ENCODE measurements around the gene PDSS2. TPM values are rescaled to one million over a fixed set of nuclear protein-coding genes. Genes with fewer than 3 reads are reported as not detected.
A peak's percentile ranks its signal among the peaks of the same experiment; 100 is the strongest.
"Not testable (repeated sequence)": the region's sequence is repeated elsewhere in the genome, so short reads cannot be mapped to it uniquely, and the experiment has no call there.

PDSS2 gene
- polyA plus RNA-seq, 3 donors: 17.8 to 19.2 (median 17.9) TPM

- DNase-seq (ENCODE audit: low read depth in 3 of 3, low spot score in 2 of 3): no peak
Observed at GRCh38 chr6:107368471-107368870, 90.9 kb downstream of the PDSS2 start.

- DNase-seq (ENCODE audit: low read depth in 3 of 3, low spot score in 2 of 3): not testable (repeated sequence)
Observed at GRCh38 chr6:107364173-107364572, 95.2 kb downstream of the PDSS2 start.

GRCh38 chr6:107361753-107362604, 97.4 kb downstream of the PDSS2 start:
- peak in 2 of 3 donors; percentile 8 to 9 for DNase-seq (ENCODE audit: low read depth in 3 of 3, low spot score in 2 of 3)

GRCh38 chr6:107360476-107360875, 98.9 kb downstream of the PDSS2 start:
- DNase-seq (ENCODE audit: low read depth in 3 of 3, low spot score in 2 of 3): no peak

GRCh38 chr6:107357842-107358241, 101.5 kb downstream of the PDSS2 start:
- DNase-seq (ENCODE audit: low read depth in 3 of 3, low spot score in 2 of 3): no peak

GRCh38 chr6:107357031-107357430, 102.3 kb downstream of the PDSS2 start:
- no peak for DNase-seq (ENCODE audit: low read depth in 3 of 3, low spot score in 2 of 3)

- no peak for DNase-seq (ENCODE audit: low read depth in 3 of 3, low spot score in 2 of 3)
Observed at GRCh38 chr6:107355659-107356058, 103.7 kb downstream of the PDSS2 start.

- no peak for DNase-seq (ENCODE audit: low read depth in 3 of 3, low spot score in 2 of 3)
Observed at GRCh38 chr6:107354451-107354850, 104.9 kb downstream of the PDSS2 start.

GRCh38 chr6:107353773-107354382, 105.5 kb downstream of the PDSS2 start:
- no peak for DNase-seq (ENCODE audit: low read depth in 3 of 3, low spot score in 2 of 3)

- no peak for DNase-seq (ENCODE audit: low read depth in 3 of 3, low spot score in 2 of 3)
Observed at GRCh38 chr6:107348224-107348623, 111.1 kb downstream of the PDSS2 start.

GRCh38 chr6:107345393-107345792, 114.0 kb downstream of the PDSS2 start:
- no peak for DNase-seq (ENCODE audit: low read depth in 3 of 3, low spot score in 2 of 3)

- no peak for DNase-seq (ENCODE audit: low read depth in 3 of 3, low spot score in 2 of 3)
Observed at GRCh38 chr6:107344981-107345380, 114.4 kb downstream of the PDSS2 start.

GRCh38 chr6:107344383-107344782, 115.0 kb downstream of the PDSS2 start:
- DNase-seq (ENCODE audit: low read depth in 3 of 3, low spot score in 2 of 3): no peak

- DNase-seq (ENCODE audit: low read depth in 3 of 3, low spot score in 2 of 3): no peak
Observed at GRCh38 chr6:107342144-107342543, 117.2 kb downstream of the PDSS2 start.

- no peak for DNase-seq (ENCODE audit: low read depth in 3 of 3, low spot score in 2 of 3)
Observed at GRCh38 chr6:107340881-107341280, 118.5 kb downstream of the PDSS2 start.

GRCh38 chr6:107337191-107337741, 122.1 kb downstream of the PDSS2 start:
- DNase-seq (ENCODE audit: low read depth in 3 of 3, low spot score in 2 of 3): no peak

GRCh38 chr6:107334026-107334425, 125.3 kb downstream of the PDSS2 start:
- no peak for DNase-seq (ENCODE audit: low read depth in 3 of 3, low spot score in 2 of 3)

- DNase-seq (ENCODE audit: low read depth in 3 of 3, low spot score in 2 of 3): no peak
Observed at GRCh38 chr6:107333491-107333890, 125.9 kb downstream of the PDSS2 start.

- no peak for DNase-seq (ENCODE audit: low read depth in 3 of 3, low spot score in 2 of 3)
Observed at GRCh38 chr6:107331409-107332386, 127.7 kb downstream of the PDSS2 start.

- DNase-seq (ENCODE audit: low read depth in 3 of 3, low spot score in 2 of 3): no peak
Observed at GRCh38 chr6:107330168-107330567, 129.2 kb downstream of the PDSS2 start.

All from right renal cortex interstitium (tissue), 3 donors.